ENCODE data around the gene AOPEP. TPM values are rescaled to one million over a fixed set of nuclear protein-coding genes. Genes with fewer than 3 reads are reported as not detected.

AOPEP gene
- total RNA-seq, 1 experiment from 2014 or later: 15.0 TPM

GRCh38 chr9:95132366-95133324 is 406.1 kb downstream of the AOPEP start:
- no peak overlapping the region for H3K27ac ChIP-seq (ENCODE audit: insufficient read length, low read depth, low read length)
- H3K23me2 ChIP-seq (ENCODE audit: insufficient read length, low read depth, low read length, poor library complexity, severe bottlenecking): no peaks in the 10 kb centered on the region
- H2AK5ac ChIP-seq (ENCODE audit: insufficient read length, low read length): no peak overlapping the region
- no CpG with 5 or more reads among the region's 17 CpGs for WGBS (ENCODE audit: extremely low coverage, insufficient read length, low lambda C conversion rate)
- no peak overlapping the region for H2BK120ac ChIP-seq (ENCODE audit: low read depth, low read length, poor library complexity, severe bottlenecking)
- H4K20me1 ChIP-seq (ENCODE audit: control insufficient read depth, insufficient read depth, insufficient read length): no peaks in the 10 kb centered on the region
- H4K5ac ChIP-seq (ENCODE audit: insufficient read length, low read depth, low read length): no peak overlapping the region
- Mint-ChIP-seq H3K4me1 (peaks cover 36 to 44% of the 10 kb centered on the region in 2 experiments), H3K36me3 (ENCODE audit: insufficient read depth in 1 of 3, low read depth in 3 of 3) (peaks cover 0 to 2% (median 0%) of the 10 kb centered on the region in 3 experiments; a peak in 1 of 7 replicates), H3K27ac (no peak overlapping the region; a peak in 1 of 7 replicates), H3K27me3 (ENCODE audit: low read depth) (peaks cover 6% of the 10 kb centered on the region; the same call in 1 of the 2 replicates), H3K9me3 (no peaks in the 10 kb centered on the region), H3K4me3 (no peak overlapping the region)
- no peak overlapping the region for H3T11ph ChIP-seq (ENCODE audit: low read length)
- H3K9me3 ChIP-seq (ENCODE audit: control insufficient read depth, low read depth, low read length): no peaks in the 10 kb centered on the region
- H3K56ac ChIP-seq (ENCODE audit: insufficient read length, low read depth, low read length): no peak overlapping the region
- peaks cover 10% of the 10 kb centered on the region; the same call in 1 of the 2 replicates for H3K4me1 ChIP-seq (ENCODE audit: insufficient read depth, low read length)
- no peak overlapping the region for H4K8ac ChIP-seq (replicated peaks; ENCODE audit: insufficient read length, low read depth, low read length)
- no peaks in the 10 kb centered on the region for H3K27me3 ChIP-seq (ENCODE audit: insufficient read depth, low read length)
- no peak overlapping the region for H2BK5ac ChIP-seq (ENCODE audit: insufficient read length, low read length)
- no peak overlapping the region for H3K9ac ChIP-seq (ENCODE audit: extremely low read depth, insufficient read length, low read length)
- no peak for TF ChIP-seq CTCF (conservative IDR thresholded peaks at IDR 0.05)
- H2BK12ac ChIP-seq (ENCODE audit: insufficient read length, low read depth, low read length): no peak overlapping the region
- no peak overlapping the region for H2AFZ ChIP-seq (ENCODE audit: low read length)
- no peak overlapping the region for H2BK20ac ChIP-seq (ENCODE audit: low read depth, low read length, poor library complexity, severe bottlenecking)
- H3K18ac ChIP-seq (ENCODE audit: insufficient read length, low read depth, low read length): no peak overlapping the region
- H3K79me1 ChIP-seq (ENCODE audit: insufficient read depth, low read depth, low read length, poor library complexity, severe bottlenecking): no peaks in the 10 kb centered on the region
- no peak overlapping the region for H3K4me2 ChIP-seq (ENCODE audit: insufficient read depth, insufficient read length, low read length)
- H2BK15ac ChIP-seq (ENCODE audit: low read depth, low read length): no peak overlapping the region
- no peak overlapping the region for H3K23ac ChIP-seq (ENCODE audit: insufficient read length, low read depth, low read length)
- no peak for DNase-seq
- no peak overlapping the region; the same call in 1 of the 2 replicates for H3K14ac ChIP-seq (ENCODE audit: insufficient read depth, low read length)
- H3K79me2 ChIP-seq (ENCODE audit: insufficient read depth, low read length): no peaks in the 10 kb centered on the region
- H3K4ac ChIP-seq (ENCODE audit: low read depth, low read length): no peak overlapping the region
- no peak overlapping the region for H4K91ac ChIP-seq (ENCODE audit: insufficient read length, low read depth, low read length)
